SKM-1 (cell line): ENCODE data around the gene CIAO3.
A peak's percentile ranks its signal among the peaks of the same experiment; 100 is the strongest.

Experiments used
- DNase-seq: peaks from one replicate; lab custom pipeline; 2025; ENCODE audit not compliant: unreplicated experiment; lab: John Stamatoyannopoulos, UW

The CIAO3 gene

DNA sequence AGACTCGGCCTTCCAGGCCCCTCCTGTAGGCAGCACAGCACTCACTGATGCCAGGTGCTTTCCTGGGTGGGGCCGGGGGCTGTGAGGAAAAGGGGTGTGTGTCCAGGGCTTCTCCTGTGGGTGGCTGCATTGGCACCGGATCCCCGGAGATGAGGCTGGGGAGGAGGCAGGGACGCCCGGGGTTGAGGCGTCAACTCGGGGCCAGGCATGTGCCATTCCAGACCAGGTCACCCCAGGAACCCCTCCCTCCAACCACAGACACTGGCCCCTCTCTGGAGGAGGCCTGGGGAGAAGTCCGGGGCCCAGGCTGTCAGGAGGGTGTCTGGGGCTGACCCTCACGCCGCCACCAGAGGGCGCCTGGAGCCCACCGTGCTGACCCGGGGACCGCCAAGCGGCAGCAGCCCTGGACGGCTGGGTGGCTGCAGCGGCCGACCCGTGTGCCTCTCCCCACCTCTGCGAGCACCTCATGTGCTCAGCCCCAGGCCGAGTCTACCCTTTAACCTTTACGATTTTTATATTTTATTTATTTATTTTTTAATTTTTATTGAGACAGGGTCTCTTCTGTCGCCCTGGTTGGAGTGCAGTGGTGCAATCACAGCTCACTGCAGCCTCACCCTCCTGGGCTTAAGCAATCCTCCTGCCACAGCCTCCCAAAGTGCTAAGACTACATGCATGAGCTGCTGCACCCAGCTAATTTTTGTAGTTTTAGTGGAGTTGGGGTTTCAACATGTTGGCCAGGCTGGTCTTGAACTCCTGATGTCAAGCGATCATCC lies 29.1 kb downstream of the CIAO3 start:
- peak; percentile 63 for DNase-seq

DNA sequence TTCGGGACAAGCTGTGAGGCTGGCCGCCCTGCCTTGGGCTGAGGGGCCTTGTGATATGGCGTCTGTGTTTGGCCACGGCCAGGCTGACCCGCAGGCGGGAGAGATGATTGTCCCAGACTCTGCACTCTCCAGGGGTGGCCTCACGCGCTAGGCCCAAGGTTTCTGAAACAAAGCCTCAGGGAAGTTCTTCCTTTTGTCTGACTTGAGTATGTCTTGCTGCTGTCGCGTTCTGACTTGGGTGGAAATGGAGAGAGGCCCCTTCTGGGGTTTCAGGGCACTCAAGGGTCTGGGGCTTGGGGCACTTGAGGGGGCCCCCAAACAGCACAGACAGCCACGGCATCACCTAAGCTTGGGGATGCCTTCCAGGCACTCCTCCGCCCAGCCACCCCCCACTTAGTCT lies 29.7 kb downstream of the CIAO3 start:
- no peak for DNase-seq

DNA sequence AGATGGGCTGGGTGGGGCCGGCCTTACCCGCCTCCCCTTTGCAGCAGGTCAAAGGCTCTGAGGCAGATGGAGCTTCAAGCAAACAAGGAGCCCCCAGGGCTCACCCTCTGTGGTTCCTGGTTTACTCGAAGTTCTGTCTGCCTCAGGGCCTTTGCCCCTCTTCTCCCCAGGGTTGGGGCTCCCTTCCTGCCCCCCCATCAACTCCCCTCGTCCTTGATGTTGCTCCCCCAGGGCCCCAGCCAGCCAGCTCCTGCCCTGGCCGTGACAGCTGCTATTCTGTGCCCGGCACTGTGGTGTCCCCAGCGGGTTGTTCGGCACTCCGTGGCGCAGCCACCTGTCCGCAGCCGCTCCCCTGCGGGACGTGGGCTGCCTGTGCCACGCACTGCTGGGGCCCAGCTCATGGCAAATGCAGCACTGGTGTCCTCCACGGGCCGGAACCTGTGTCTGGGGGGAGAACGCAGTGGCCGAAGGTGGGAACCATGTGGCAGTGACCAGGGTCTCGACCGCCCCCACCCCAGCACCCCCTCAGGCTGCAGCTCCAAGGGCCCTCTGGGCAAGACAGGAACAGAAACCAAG lies 30.2 kb downstream of the CIAO3 start:
- DNase-seq = no peak

DNA sequence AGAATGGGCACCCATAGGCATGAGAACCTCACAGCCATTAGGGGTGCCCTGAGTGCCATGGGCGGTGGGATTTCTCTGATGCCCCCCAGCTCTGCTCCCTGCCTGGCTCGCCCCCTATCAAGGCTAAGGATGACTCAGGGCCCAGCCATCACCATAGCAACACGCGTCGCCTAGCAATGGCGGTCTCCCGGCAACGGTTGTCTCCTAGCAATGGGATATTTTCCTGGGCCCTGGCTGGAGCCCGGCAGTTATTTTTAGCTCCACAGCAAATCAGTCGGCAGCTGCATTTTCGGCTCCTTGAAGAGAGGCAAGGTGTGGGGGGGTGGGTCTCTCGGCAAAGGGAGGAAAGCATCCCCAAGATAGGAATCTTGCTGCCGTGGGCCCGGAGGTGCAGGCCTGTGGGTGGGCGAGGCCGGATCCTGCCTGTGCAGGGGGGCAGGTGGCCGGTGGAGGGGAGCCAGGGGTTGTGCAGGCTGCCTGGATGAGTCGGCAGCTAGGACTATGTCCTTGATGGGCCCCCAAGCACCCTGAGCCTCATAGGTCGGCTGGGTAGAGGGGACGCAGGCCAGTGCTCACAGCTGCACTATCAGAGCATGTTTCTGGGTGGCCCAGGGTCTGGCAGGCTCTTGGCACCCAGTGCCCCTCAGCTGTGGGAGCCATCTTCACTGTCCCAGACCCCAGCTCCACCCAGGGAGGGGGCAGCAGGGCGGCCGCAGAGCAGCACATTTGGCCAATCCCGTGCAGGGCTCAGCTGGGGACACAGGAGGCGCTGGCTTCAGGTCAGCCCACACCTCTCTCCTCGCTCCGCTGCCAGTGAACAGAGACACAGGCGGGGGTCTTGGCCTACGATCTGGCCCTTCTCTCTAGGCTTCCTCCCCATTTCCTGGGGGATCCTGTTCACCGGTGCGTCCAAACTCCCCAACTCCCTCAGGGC lies 31.0 kb downstream of the CIAO3 start:
- DNase-seq = no peak

DNA sequence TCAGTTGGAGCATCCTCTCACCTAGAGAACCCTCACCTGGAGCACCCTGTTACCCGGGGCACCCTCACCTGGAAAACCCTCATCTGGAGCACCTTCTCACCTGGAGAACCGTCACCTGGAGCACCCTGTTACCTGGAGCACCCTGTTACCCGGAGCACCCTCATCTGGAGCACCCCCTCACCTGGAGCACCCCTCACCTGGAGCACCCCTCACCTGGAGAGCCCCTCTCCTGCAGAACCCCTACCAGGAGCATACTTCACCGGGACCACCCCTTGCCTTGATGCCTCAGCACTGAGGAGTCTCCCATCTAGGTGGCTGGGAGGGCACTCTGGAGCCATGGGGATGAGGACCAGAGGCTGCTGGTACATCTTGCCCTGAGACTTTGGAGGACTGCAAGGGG lies 31.8 kb downstream of the CIAO3 start:
- no peak for DNase-seq

DNA sequence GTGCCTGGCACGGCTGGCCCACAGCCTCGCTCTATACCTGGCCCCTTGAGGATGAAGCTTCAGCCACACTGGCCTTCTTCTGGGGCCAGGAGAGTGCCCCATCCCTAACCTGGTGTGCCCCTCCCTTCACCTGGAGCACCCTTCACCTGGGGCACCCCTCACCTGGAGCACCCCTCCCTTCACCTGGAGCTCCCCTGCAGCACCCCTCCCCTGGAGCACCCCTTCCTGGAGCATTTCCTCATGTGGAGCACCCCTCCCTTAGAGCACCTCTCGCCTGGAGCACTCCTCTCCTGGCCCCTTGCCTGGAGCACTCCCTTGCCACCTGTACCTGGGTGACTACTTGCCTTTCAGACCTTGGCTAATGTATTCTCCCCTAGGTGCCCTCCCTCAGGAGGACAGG lies 32.8 kb downstream of the CIAO3 start:
- DNase-seq = no peak

DNA sequence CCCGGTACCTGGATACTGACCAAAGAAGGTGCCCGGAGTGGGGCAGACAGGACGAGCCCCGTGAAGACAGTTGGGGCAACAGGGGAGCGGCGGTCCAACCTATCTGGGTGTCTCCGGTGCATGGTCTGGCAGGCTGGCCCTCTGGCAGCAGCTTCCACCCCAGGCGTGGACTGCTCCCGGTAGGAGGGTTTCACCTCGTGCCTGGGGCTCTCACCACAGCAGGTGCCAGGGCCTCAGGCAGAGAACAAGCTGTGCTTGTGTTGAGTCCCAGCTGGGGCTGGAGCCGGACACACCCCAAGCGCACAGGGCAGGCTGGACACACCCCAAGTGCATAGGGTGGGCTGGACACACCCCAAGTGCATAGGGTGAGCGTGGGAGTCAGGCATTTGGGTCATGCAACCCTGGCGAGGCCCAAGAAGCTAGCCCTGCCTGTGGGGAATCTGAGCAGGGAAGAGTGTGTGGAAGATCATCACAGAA lies 33.7 kb downstream of the CIAO3 start:
- no peak for DNase-seq

DNA sequence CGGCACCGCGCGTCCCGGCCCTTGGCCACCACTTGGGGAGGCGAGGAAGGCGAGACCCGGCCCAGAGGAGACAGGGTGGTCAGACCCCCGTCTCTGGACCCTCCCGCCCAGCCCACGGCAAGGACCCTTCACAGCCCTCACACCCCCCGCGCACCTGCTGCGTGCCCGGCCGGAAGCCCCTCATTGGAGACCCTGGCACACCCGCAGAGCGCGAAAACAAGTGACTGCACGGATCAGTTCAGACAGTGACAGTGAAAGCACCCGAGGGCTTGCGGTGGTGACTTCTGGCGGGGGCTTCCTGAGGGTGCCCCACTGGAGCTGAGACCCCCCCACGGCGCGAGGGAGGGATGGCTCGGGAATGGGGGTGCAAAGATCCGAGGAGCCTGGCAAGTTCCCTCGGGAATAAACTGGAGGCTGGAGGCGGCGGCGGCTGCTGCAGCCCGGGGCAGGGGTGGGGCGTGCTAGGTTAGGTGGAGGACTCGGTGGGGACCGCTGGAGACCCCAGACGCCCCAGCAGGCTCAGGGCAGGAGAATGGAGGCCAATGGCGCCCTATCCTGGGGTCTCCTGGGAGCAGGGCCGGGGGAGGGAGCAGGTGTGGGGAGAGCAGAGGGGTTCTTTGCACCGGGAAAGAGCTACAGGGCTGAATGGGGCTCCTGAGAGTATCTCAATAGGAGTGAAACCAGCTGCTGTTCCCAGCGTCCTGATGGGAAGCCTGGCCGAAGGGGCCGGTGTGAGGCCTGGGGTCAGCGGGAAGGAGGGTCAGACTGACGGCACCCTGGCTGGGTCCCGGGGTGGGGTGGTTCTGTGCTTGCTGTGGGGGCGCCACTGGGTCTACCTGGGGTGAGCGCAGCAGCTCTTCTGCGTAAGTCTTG lies 34.4 kb downstream of the CIAO3 start:
- no peak for DNase-seq

DNA sequence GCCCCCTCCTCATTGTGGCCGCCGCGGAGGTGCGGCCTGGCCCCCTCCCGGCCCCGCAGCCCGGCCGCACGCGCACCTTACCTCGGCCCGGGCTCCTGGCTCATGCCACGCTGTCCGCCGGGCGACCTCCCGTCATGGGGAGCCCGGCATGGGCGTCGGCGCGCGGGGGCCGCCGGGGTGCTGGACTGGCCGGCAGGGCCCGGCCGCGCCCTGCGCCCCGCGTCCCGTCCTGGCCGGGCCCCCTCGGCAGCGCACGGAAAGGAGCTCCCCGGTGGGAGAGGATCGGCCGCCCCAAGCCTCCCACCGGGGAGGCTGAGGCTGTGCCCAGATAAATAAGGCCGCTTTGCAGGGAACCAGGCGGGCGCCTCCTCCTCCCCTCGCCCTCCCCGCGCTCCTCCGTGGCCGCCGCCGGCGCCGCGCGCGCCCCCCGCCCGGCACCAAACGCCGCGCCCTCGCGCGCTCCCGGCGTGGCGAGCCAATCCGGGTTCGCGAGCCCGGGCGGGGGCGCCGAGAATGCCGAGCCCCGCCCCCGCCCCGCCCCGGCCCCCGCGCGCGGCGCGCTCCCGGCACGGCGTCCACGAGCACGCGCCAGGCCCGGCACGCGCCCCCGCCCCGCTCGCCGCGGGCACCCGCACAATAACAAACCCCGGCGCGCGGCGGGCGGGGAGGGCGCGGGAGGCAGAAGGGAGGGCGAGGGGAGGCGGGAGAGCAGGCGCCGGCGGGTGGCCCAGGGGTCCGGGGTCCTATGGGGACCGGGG lies 35.2 kb downstream of the CIAO3 start, which contains the start of gene FBXL16:
TSS of gene FBXL16 (minus strand) at position 371 of the 758 bp plus-strand sequence. CDS start 8,396 bp downstream, outside the sequence.
- no peak for DNase-seq

DNA sequence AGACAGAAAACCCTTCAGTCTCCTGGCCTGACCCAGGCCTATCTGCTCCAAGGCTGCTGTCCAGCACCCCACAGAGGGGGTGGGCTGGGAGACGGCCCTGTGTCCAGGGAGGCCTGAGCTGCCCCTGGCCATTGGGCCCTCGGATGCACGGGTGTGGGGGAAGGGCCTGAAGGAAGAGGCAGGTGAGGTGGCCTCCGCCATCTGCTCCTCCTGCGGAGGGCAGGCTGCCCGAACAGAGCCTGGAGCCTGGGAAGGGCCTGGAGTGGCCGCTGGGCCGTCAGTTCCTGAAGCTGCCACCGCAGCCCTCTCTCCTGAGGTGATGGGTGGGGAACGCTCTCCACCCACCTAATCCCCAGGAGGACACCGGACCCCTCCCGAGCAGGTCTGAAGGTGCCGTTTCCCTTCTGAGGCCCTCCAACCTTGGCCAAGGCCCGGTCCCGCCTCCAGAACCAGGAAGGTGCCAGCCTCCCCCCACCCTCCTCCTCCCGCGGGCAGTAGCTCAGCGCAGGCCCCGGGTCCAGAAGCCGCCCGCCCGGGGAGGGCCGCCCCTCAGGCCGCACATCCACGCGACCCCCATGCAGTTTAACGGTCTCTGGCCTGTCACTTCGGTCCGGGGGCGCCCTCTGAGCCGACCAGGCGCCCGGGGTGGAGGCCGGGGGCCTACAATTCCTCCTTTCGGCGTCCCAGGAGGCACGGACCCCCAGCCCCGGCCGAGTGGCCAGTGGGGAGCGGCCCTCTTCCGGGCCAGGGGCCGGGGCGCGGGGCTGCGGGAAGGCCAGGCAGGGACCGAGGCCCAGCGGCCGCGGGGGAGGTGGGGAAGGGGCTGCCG lies 36.0 kb downstream of the CIAO3 start:
- no peak for DNase-seq

DNA sequence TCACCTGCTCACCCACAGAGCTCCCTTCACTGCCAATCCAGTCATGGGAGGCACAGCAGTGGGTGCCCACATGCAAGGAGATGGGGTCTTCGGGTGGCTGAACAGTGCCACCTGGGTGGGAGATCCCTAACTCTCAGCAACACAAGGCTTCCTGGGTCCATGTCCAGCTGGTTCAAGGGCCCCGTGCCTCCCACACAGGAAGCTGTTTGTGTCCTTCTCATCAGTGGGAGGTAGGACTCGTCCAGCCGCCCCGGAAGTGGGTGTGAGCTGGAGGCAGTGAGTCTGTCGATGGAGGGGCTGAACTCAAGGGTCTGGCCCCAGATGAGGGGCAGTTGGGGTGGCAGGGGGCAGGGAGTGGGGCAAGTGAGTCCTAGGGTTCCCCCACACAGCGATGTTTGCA lies 36.8 kb downstream of the CIAO3 start:
- DNase-seq = no peak

DNA sequence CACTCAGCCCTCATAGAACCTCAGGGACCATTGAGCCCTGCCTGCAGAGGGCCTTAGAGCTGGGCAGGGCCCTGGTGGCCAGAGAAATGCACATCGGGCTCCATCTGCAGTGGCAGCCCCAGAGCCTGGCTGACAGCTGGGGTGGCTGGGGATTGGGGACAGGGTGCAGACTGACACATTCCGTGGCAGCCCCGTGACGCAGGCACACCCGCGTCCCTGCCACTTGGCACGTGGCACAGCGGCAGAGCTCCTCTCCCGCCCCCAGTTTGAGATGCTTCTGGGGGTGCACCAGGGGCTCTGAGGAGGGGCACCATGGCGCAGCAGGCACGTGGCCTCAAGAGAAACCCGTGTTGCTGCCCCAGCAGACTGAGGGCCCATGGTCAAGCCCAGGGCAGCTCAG lies 37.4 kb downstream of the CIAO3 start:
- no peak for DNase-seq

DNA sequence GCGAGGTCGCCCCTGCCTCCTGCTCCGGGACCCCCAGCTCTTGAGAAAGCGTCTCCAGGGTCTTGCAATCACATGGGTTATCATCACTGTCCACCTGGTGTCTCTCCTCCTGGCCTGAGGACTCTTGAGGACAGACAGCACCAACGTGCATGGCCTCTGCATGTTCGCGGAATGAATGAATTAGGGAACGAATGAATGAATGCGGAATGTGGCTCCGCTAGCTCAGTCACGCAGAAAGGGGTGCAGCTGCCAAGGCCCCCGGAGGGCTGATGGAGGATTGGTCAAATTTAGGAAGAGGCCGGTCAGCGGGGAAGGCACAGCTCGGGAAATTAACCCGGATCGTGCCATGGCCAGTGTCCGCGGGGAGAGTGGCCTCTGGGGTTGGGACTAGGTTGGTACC lies 38.5 kb downstream of the CIAO3 start:
- no peak for DNase-seq

DNA sequence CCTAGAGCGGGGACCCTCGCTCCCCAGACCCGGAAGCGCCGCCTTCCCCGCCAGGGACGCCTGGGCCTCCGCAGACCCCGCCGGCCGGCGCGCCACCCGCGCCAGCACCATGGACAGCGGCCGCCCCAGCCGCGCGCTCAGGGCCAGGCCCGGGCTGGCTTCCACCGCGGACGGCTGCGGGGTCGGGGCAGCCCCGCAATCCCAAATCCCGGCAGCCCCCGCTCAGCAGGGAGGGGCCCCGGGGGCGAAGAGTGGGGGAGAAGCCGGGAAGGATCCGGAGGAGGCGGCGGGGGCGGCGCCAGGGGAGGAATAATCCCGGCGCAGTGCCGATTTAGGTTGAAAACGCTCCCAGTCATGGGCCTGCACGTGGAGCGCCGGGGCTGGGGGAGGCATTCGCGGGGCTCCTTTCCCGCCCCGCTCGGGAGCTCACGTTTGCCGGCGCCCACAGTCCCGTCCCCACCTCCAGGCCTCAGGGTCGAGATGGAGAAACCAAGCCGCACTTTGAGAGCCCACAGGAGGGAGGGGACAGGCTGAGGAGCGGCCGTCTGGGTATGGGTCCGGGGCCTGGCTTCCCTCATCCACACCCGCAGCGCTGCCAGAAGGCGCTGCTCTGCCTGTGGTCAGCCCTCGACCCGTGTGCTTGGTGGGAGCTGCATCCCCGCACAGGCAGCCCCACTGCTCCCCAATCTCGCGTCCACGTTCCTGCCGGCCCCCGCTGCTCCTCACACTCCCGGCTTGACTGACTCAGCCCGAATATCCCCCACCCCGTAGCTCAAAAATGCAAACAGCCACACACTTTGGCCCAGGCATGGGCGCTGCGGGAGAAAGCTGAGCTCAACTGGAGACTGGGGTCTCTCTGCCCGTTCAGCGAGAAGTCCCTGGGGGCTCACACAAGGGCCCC lies 39.9 kb downstream of the CIAO3 start:
- no peak for DNase-seq

DNA sequence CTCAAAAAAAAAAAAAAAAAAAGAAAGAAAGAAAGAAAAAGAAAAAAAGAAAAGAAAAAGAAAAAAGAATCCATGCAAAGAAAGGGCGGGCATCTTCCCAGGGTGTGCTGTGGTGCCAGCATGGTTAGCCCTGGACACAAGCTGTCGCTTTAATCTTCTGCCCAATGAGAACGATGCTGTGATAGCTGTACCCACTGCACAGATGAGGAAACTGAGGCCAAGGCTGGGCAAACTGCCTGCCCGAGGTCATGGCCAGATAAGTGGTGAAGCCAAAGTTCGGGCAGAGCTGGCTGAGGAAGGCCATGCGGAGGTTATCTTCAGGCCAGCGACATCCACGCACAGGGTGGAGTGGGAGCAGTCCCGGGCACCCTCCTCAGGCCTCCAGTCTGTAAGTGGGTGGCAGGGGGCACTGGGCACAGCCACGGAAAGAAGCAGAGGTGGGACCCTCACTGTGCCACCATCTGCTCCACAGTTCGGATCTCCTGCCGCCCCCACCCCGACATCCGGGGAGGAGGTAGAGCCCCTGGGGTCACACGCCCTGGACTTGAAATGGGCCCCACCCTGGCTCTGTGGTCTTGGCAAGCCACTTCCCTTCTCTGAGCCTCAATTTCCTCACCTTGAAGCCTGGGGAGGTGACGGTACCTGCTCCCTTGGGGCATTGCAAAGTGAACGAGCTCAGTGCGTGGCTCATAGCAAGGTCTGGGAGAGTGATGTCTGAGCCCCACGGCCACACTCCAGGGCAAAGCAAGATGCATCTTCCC lies 41.7 kb downstream of the CIAO3 start:
- no peak for DNase-seq

DNA sequence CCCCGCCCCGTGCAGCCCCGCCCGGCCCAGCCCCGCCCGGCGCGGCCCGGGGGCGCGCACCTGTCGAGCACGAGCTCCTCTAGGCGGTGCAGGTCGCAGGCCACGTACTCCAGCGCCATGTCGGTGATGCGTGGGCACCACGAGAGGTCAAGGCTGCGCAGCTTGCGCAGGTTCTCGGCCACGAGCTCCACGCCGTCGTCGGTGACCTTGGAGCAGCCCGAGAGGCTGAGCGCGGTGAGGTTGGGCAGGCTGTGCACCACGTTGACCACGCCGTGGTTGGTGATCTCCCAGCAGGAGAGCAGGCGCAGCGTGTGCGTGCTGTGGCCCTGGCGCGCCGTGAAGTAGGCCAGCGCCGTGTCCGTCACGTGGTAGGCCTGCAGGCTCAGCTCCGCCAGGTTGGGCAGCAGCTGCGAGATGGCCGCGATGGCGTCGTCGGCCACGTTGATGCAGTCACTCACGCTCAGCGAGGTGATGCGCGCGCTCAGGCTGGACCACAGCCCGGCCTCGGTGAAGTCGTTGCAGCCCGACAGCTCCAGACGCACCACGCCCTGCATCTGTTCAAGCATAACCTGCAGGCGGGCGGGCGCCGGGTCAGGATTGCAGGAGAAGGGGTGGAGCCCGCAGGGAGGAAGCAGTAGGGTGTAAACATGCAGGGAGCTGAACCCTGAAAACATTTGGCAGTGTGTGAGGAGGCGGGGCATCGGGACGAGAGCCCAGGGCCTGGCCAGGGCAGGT lies 45.3 kb downstream of the CIAO3 start:
- no peak for DNase-seq
